ENCODE measurements around the gene GORAB. TPM values are rescaled to one million over a fixed set of nuclear protein-coding genes. Genes with fewer than 3 reads are reported as not detected.

Gene GORAB
- total and polyA plus RNA-seq, 9 of the 15 experiments (the other 6 are each of a cell fraction or from before 2014, with no cell fraction given) = 4.4 to 12.9 (median 8.9) TPM

GRCh38 chr1:170559166-170559565 is 27.2 kb downstream of the GORAB start (continued):
- no peak for TF ChIP-seq MNT (conservative IDR thresholded peaks at IDR 0.05)
- TF ChIP-seq ZNF551 (CRISPR knock-in tag; IDR thresholded peaks at IDR 0.05) = no peak
- TF ChIP-seq RBM17 (IDR thresholded peaks at IDR 0.05; ENCODE audit: borderline replicate concordance, low read depth, low read length) = no peak
- TF ChIP-seq ZNF24 (IDR thresholded peaks at IDR 0.05) = no peak

- Histone ChIP-seq H3K36me3 (ENCODE audit: control insufficient read depth, insufficient read depth, low read length) (no peaks in the 10 kb centered on the region), H3K4me2 (ENCODE audit: insufficient read depth, low read length) (no peak overlapping the region), H3K79me2 (ENCODE audit: control insufficient read depth, insufficient read depth, low read length) (no peaks in the 10 kb centered on the region), H3K4me1 (replicated peaks in 1 of 2; ENCODE audit: control insufficient read depth in 2 of 2, insufficient read depth in 2 of 2, low read length in 2 of 2) (no peaks in the 10 kb centered on the region; a peak in 1 of 5 replicates), H3K4me3 (no peak overlapping the region), H3K9ac (ENCODE audit: insufficient read depth in 1 of 2, low read depth in 2 of 2, low read length in 2 of 2) (no peak overlapping the region), H3K9me1 (ENCODE audit: control insufficient read depth, insufficient read depth, low read length) (no peaks in the 10 kb centered on the region), H3K27ac (ENCODE audit: extremely low read depth, low read depth, low read length) (no peak overlapping the region), H3K27me3 (ENCODE audit: control insufficient read depth in 2 of 2, insufficient read depth in 2 of 2, low read length in 2 of 2) (no peaks in the 10 kb centered on the region), H3K9me3 (replicated peaks; ENCODE audit: control insufficient read depth, insufficient read depth, low read depth, low read length) (no peaks in the 10 kb centered on the region), H2AFZ (ENCODE audit: low read depth, low read length) (no peak overlapping the region), H4K20me1 (replicated peaks; ENCODE audit: control insufficient read depth, insufficient read depth, low read length) (no peaks in the 10 kb centered on the region)
- 10% methylated on average over 4 of the region's 4 CpGs for WGBS (ENCODE audit: insufficient coverage, low coverage, missing lambda C conversion rate)
- intact Hi-C loops (cut with micrococcal nuclease) = no loop called here
- CTCF ChIA-PET (ENCODE audit: low intra/inter-chr PET ratio) = no interaction called here
- POLR2A ChIA-PET = no interaction called here
- no peak for FAIRE-seq
- DNase-seq (ENCODE audit: extremely low read depth in 1 of 4, low spot score in 3 of 4) = no peak
- in situ Hi-C loops (cut with MboI) = no loop called here
- ATAC-seq = no peak
- no TSS peak for BruUV-seq (replicated peaks)
- TF ChIP-seq MAFK (IDR thresholded peaks at IDR 0.05; ENCODE audit: low read length) (no peak), RBM39 (optimal IDR thresholded peaks at IDR 0.05; ENCODE audit: low read depth, low read length) (no peak), ELF1 (tag; IDR thresholded peaks at IDR 0.05) (no peak), FOS (IDR thresholded peaks at IDR 0.05; ENCODE audit: extremely low read depth, insufficient read length) (no peak), ELK3 (CRISPR knock-in tag; IDR thresholded peaks at IDR 0.05) (no peak), ZNF644 (tag; IDR thresholded peaks at IDR 0.05; ENCODE audit: low read depth) (no peak), TGIF2 (CRISPR knock-in tag; IDR thresholded peaks at IDR 0.05) (no peak), NCOA2 (IDR thresholded peaks at IDR 0.05; ENCODE audit: partially characterized antibody in 2 of 2) (no peak), MTF1 (CRISPR knock-in tag; IDR thresholded peaks at IDR 0.05; ENCODE audit: borderline replicate concordance) (no peak), HMBOX1 (IDR thresholded peaks at IDR 0.05) (no peak)
Observed at GRCh38 chr1:170560681-170561285, 28.8 kb downstream of the GORAB start.

Measured in K562 (cell line).